H9 (cell line): ENCODE data around the gene LONP2. TPM values are rescaled to one million over a fixed set of nuclear protein-coding genes. Genes with fewer than 3 reads are reported as not detected.

Experiments used
- DNase-seq: peaks from one replicate; pipeline ENCODE4 v3.0.0-alpha.2; 2017
- H2AFZ ChIP-seq: one replicate; pipeline ENCODE4 v1.6.1; 2013; ENCODE audit warnings: mild to moderate bottlenecking, low read length, control low read depth, moderate library complexity
- H2AK5ac ChIP-seq: 2 replicates; pipeline ENCODE4 v1.6.1; 2013; ENCODE audit warnings: low read length, control low read depth, mixed read lengths; ENCODE audit not compliant: insufficient read length
- H2BK120ac ChIP-seq: one replicate; pipeline ENCODE4 v1.6.1; 2013; ENCODE audit warnings: low read depth, mild to moderate bottlenecking, low read length, control low read depth, inconsistent platforms; ENCODE audit not compliant: poor library complexity, severe bottlenecking
- H2BK12ac ChIP-seq: 2 replicates; pipeline ENCODE4 v1.6.1; 2013; ENCODE audit warnings: low read length, control low read depth, mixed read lengths, low read depth; ENCODE audit not compliant: insufficient read length
- H2BK15ac ChIP-seq: 2 replicates; pipeline ENCODE4 v1.6.1; 2013; ENCODE audit warnings: low read depth, low read length, control low read depth
- H2BK20ac ChIP-seq: one replicate; pipeline ENCODE4 v1.6.1; 2013; ENCODE audit warnings: low read depth, mild to moderate bottlenecking, low read length, control low read depth, inconsistent platforms; ENCODE audit not compliant: poor library complexity, severe bottlenecking
- H2BK5ac ChIP-seq: 2 replicates; pipeline ENCODE4 v1.6.1; 2013; ENCODE audit warnings: low read length, control low read depth, mixed read lengths; ENCODE audit not compliant: insufficient read length
- H3K14ac ChIP-seq: 2 replicates; pipeline ENCODE4 v1.6.1; 2013; ENCODE audit warnings: low read length, control low read depth; ENCODE audit not compliant: insufficient read depth
- H3K18ac ChIP-seq: 2 replicates; pipeline ENCODE4 v1.6.1; 2013; ENCODE audit warnings: low read depth, mild to moderate bottlenecking, mixed read lengths, low read length, control low read depth; ENCODE audit not compliant: insufficient read length
- H3K23ac ChIP-seq: 2 replicates; pipeline ENCODE4 v1.6.1; 2013; ENCODE audit warnings: low read length, control low read depth, mixed read lengths, low read depth; ENCODE audit not compliant: insufficient read length
- H3K23me2 ChIP-seq: 2 replicates; pipeline ENCODE4 v1.6.1; 2013; ENCODE audit warnings: low read depth, mild to moderate bottlenecking, mixed read lengths, low read length, control low read depth; ENCODE audit not compliant: insufficient read length, poor library complexity, severe bottlenecking
- H3K27ac ChIP-seq: 2 replicates; pipeline ENCODE4 v1.5.1; 2013; ENCODE audit warnings: low read length, control low read depth, mixed read lengths, low read depth; ENCODE audit not compliant: insufficient read length
- H3K27me3 ChIP-seq: 2 replicates; pipeline ENCODE4 v1.6.1; 2013; ENCODE audit warnings: low read length, control low read depth, inconsistent platforms; ENCODE audit not compliant: insufficient read depth
- H3K4ac ChIP-seq: 2 replicates; pipeline ENCODE4 v1.6.1; 2013; ENCODE audit warnings: low read depth, mild to moderate bottlenecking, control low read depth, inconsistent platforms, low read length, moderate library complexity
- H3K4me1 ChIP-seq: 2 replicates; pipeline ENCODE4 v1.6.1; 2013; ENCODE audit warnings: low read length, control low read depth, inconsistent platforms; ENCODE audit not compliant: insufficient read depth
- H3K4me2 ChIP-seq: 2 replicates; pipeline ENCODE4 v1.6.1; 2013; ENCODE audit warnings: low read length, control low read depth, mixed read lengths; ENCODE audit not compliant: insufficient read length, insufficient read depth
- H3K56ac ChIP-seq: 2 replicates; pipeline ENCODE4 v1.6.1; 2013; ENCODE audit warnings: low read depth, mild to moderate bottlenecking, mixed read lengths, low read length, control low read depth; ENCODE audit not compliant: insufficient read length
- H3K79me1 ChIP-seq: 2 replicates; pipeline ENCODE4 v1.6.1; 2013; ENCODE audit warnings: low read depth, mild to moderate bottlenecking, moderate library complexity, low read length, control low read depth, inconsistent platforms; ENCODE audit not compliant: insufficient read depth, poor library complexity, severe bottlenecking
- H3K79me2 ChIP-seq: 2 replicates; pipeline ENCODE4 v1.6.1; 2013; ENCODE audit warnings: low read length, control low read depth, inconsistent platforms; ENCODE audit not compliant: insufficient read depth
- H3K9ac ChIP-seq: 2 replicates; pipeline ENCODE4 v1.6.1; 2013; ENCODE audit warnings: low read length, control low read depth, mixed read lengths; ENCODE audit not compliant: insufficient read length; ENCODE audit errors: extremely low read depth
- H3K9me3 ChIP-seq: one replicate; pipeline ENCODE4 v1.6.1; 2013; ENCODE audit warnings: low read depth, low read length, inconsistent platforms; ENCODE audit not compliant: control insufficient read depth
- H3T11ph ChIP-seq: one replicate; pipeline ENCODE4 v1.6.1; 2013; ENCODE audit warnings: mild to moderate bottlenecking, low read length, control low read depth, inconsistent platforms
- H4K20me1 ChIP-seq: one replicate; pipeline ENCODE4 v1.6.1; 2013; ENCODE audit not compliant: control insufficient read depth, insufficient read length, insufficient read depth
- H4K5ac ChIP-seq: 2 replicates; pipeline ENCODE4 v1.6.1; 2013; ENCODE audit warnings: low read depth, mild to moderate bottlenecking, mixed read lengths, low read length, control low read depth; ENCODE audit not compliant: insufficient read length
- H4K8ac ChIP-seq: replicated peaks from 2 replicates; pipeline ENCODE4 v1.6.1; 2013; ENCODE audit warnings: low read length, control low read depth, mixed read lengths, low read depth; ENCODE audit not compliant: insufficient read length
- H4K91ac ChIP-seq: 2 replicates; pipeline ENCODE4 v1.6.1; 2013; ENCODE audit warnings: low read depth, mild to moderate bottlenecking, moderate library complexity, mixed read lengths, low read length, control low read depth; ENCODE audit not compliant: insufficient read length
- H3K27ac Mint-ChIP-seq, 3 experiments: 2 replicates in 2 of 3; 3 replicates in 1 of 3; pipeline ENCODE4 v1.8.0; 2020 to 2021; ENCODE audit warnings: mixed read lengths in 3 of 3, mild to moderate bottlenecking in 1 of 3, moderate library complexity in 1 of 3
- H3K27me3 Mint-ChIP-seq: 2 replicates; pipeline ENCODE4 v1.8.0; 2021; ENCODE audit warnings: low read depth, mild to moderate bottlenecking, moderate library complexity, mixed read lengths
- H3K36me3 Mint-ChIP-seq, 3 experiments: 2 replicates in 2 of 3; 3 replicates in 1 of 3; pipeline ENCODE4 v1.8.0; 2020 to 2021; ENCODE audit warnings: low read depth in 3 of 3, mixed read lengths in 3 of 3; ENCODE audit not compliant: insufficient read depth in 1 of 3
- H3K4me1 Mint-ChIP-seq, 2 experiments: 2 replicates each; pipeline ENCODE4 v1.8.0; 2020; ENCODE audit warnings: mixed read lengths in 2 of 2
- H3K4me3 Mint-ChIP-seq, 2 experiments: 2 replicates in 1 of 2; 3 replicates in 1 of 2; pipeline ENCODE4 v1.8.0; 2020 to 2021; ENCODE audit warnings: mild to moderate bottlenecking in 2 of 2, mixed read lengths in 2 of 2, moderate library complexity in 1 of 2
- H3K9me3 Mint-ChIP-seq, 2 experiments: 2 replicates in 1 of 2; 3 replicates in 1 of 2; pipeline ENCODE4 v1.8.0; 2020; ENCODE audit warnings: mild to moderate bottlenecking in 2 of 2, mixed read lengths in 2 of 2, moderate library complexity in 1 of 2
- CTCF ChIP-seq: fragments of 200-600 bp; sonication (generic); conservative IDR thresholded peaks from 3 replicates; pipeline ENCODE4 v1.8.0; 2021; ENCODE audit warnings: antibody characterized with exemption, mild to moderate bottlenecking
- WGBS: extraction: QIAGEN DNeasy Blood & Tissue Kit; methylation state at CpG from one replicate; pipeline ENCODE4 v1.1.7; 2013; ENCODE audit warnings: missing lambda C conversion rate, low lambda C conversion rate, mixed read lengths; ENCODE audit not compliant: insufficient read length; ENCODE audit errors: extremely low coverage; 5-methylcytosine and 5-hydroxymethylcytosine counted together
- total RNA-seq: library from RNA; stranded (reverse); gene quantifications from 2 replicates; pipeline ENCODE4 v1.2.1, GENCODE V29; 2021

Gene LONP2
- total RNA-seq, 1 experiment from 2014 or later, result 27.8 TPM

GRCh38 chr16:48369765-48370164 is 125.7 kb downstream of the LONP2 start:
- no peak overlapping the region for H3K9ac ChIP-seq
- Mint-ChIP-seq H3K4me3 (no peak overlapping the region), H3K27me3 (no peaks in the 10 kb centered on the region), H3K4me1 (peaks cover 34 to 35% of the 10 kb centered on the region in 2 experiments), H3K27ac (peak overlapping the region in 1 of 3 experiments; percentile 87; a peak in 2 of 7 replicates), H3K36me3 (no peaks in the 10 kb centered on the region; a peak in 1 of 7 replicates), H3K9me3 (no peaks in the 10 kb centered on the region; a peak in 1 of 5 replicates)
- H3K14ac ChIP-seq, result no peak overlapping the region
- no peak for TF ChIP-seq CTCF
- no peak overlapping the region for H3K4me2 ChIP-seq
- H3T11ph ChIP-seq, result no peak overlapping the region
- H2BK20ac ChIP-seq, result no peak overlapping the region
- no peak overlapping the region for H2BK5ac ChIP-seq
- no peak overlapping the region for H2BK15ac ChIP-seq
- H4K91ac ChIP-seq, result no peak overlapping the region
- H3K27ac ChIP-seq, result no peak overlapping the region
- no peak overlapping the region for H3K56ac ChIP-seq
- H3K79me2 ChIP-seq, result peaks cover 44% of the 10 kb centered on the region
- no peaks in the 10 kb centered on the region for H3K79me1 ChIP-seq
- H2BK12ac ChIP-seq, result no peak overlapping the region
- no peaks in the 10 kb centered on the region for H3K27me3 ChIP-seq
- no peaks in the 10 kb centered on the region for H4K20me1 ChIP-seq
- peak overlapping the region; percentile 44 for H2BK120ac ChIP-seq
- H3K4ac ChIP-seq, result no peak overlapping the region
- no peak overlapping the region for H4K8ac ChIP-seq
- H3K18ac ChIP-seq, result no peak overlapping the region
- DNase-seq, result no peak
- no peak overlapping the region for H3K23ac ChIP-seq
- H3K9me3 ChIP-seq, result no peaks in the 10 kb centered on the region
- no CpG with 5 or more reads among the region's 1 CpG for WGBS
- H2AK5ac ChIP-seq, result no peak overlapping the region
- H3K23me2 ChIP-seq, result peaks cover 4% of the 10 kb centered on the region
- no peak overlapping the region for H4K5ac ChIP-seq
- peaks cover 6% of the 10 kb centered on the region; the same call in 1 of the 2 replicates for H3K4me1 ChIP-seq
- H2AFZ ChIP-seq, result no peak overlapping the region
